ENCODE results near the gene AUNIP. TPM values are rescaled to one million over a fixed set of nuclear protein-coding genes. Genes with fewer than 3 reads are reported as not detected.

Gene AUNIP
- total RNA-seq, 1 experiment from 2014 or later, result 22.2 TPM

DNA sequence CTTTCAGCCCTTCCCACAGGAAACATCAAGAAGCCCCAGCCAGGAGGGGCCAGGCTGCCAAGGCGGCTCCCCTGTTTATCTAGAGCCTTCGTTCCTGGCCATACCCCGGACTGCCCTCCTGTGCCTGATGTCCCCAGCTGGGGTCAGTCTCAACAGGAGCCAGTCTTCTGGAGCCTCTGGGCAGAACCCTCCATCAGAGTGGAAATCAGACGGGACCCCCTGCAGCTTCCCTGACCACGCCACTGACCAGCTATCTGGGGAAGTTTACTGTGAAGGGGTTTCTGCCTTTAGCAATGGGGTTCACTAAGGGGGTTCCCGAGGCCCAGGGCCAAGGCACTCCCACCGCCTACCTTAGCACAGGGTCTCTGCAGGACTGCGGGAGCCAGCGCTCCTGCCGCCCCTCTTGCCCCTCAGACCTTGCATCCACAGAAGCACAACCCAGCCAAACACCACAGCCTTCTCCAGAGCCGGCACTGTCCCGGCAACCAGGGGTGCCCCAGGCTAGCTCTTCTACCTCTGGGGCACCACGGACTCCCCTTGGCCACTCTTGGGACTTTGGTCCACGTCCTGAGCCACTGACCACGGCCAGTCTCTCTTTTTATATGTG is 43.0 kb downstream of the AUNIP start:
- Histone ChIP-seq H3K4me2 (ENCODE audit: insufficient read depth, insufficient read length, low read length) (no peak overlapping the region), H4K8ac (replicated peaks; ENCODE audit: insufficient read length, low read depth, low read length) (no peak overlapping the region), H3K27me3 (ENCODE audit: insufficient read depth, low read length) (no peaks in the 10 kb centered on the region), H4K5ac (ENCODE audit: insufficient read length, low read depth, low read length) (no peak overlapping the region), H3K18ac (ENCODE audit: insufficient read length, low read depth, low read length) (no peak overlapping the region), H2BK120ac (ENCODE audit: low read depth, low read length, poor library complexity, severe bottlenecking) (no peak overlapping the region), H3K79me2 (ENCODE audit: insufficient read depth, low read length) (no peaks in the 10 kb centered on the region), H3K4ac (ENCODE audit: low read depth, low read length) (no peak overlapping the region), H3K9me3 (ENCODE audit: control insufficient read depth, low read depth, low read length) (no peaks in the 10 kb centered on the region), H2BK5ac (ENCODE audit: insufficient read length, low read length) (no peak overlapping the region), H3K9ac (ENCODE audit: extremely low read depth, insufficient read length, low read length) (no peak overlapping the region), H3K79me1 (ENCODE audit: insufficient read depth, low read depth, low read length, poor library complexity, severe bottlenecking) (no peaks in the 10 kb centered on the region), H2AK5ac (ENCODE audit: insufficient read length, low read length) (no peak overlapping the region), H4K20me1 (ENCODE audit: control insufficient read depth, insufficient read depth, insufficient read length) (peaks cover 3% of the 10 kb centered on the region), H3K56ac (ENCODE audit: insufficient read length, low read depth, low read length) (no peak overlapping the region), H2AFZ (ENCODE audit: low read length) (no peak overlapping the region), H4K91ac (ENCODE audit: insufficient read length, low read depth, low read length) (no peak overlapping the region), H2BK15ac (ENCODE audit: low read depth, low read length) (no peak overlapping the region), H3K14ac (ENCODE audit: insufficient read depth, low read length) (no peak overlapping the region), H2BK12ac (ENCODE audit: insufficient read length, low read depth, low read length) (no peak overlapping the region), H3K23me2 (ENCODE audit: insufficient read length, low read depth, low read length, poor library complexity, severe bottlenecking) (peaks cover 11% of the 10 kb centered on the region), H3K4me1 (ENCODE audit: insufficient read depth, low read length) (peaks cover 3% of the 10 kb centered on the region; the same call in 1 of the 2 replicates), H2BK20ac (ENCODE audit: low read depth, low read length, poor library complexity, severe bottlenecking) (no peak overlapping the region), H3T11ph (ENCODE audit: low read length) (no peak overlapping the region), H3K27ac (ENCODE audit: insufficient read length, low read depth, low read length) (no peak overlapping the region), H3K23ac (ENCODE audit: insufficient read length, low read depth, low read length) (no peak overlapping the region)
- Mint-ChIP-seq H3K27me3 (ENCODE audit: low read depth) (peaks cover 7% of the 10 kb centered on the region), H3K9me3 (no peaks in the 10 kb centered on the region), H3K36me3 (ENCODE audit: insufficient read depth in 1 of 3, low read depth in 3 of 3) (peaks cover 8 to 36% (median 35%) of the 10 kb centered on the region in 3 experiments; a peak in 6 of 7 replicates), H3K27ac (no peak overlapping the region), H3K4me1 (peaks cover 25 to 28% of the 10 kb centered on the region in 2 experiments), H3K4me3 (no peak overlapping the region)
- WGBS (ENCODE audit: extremely low coverage, insufficient read length, low lambda C conversion rate), result no CpG with 5 or more reads among the region's 15 CpGs
- TF ChIP-seq, protein P1, sequence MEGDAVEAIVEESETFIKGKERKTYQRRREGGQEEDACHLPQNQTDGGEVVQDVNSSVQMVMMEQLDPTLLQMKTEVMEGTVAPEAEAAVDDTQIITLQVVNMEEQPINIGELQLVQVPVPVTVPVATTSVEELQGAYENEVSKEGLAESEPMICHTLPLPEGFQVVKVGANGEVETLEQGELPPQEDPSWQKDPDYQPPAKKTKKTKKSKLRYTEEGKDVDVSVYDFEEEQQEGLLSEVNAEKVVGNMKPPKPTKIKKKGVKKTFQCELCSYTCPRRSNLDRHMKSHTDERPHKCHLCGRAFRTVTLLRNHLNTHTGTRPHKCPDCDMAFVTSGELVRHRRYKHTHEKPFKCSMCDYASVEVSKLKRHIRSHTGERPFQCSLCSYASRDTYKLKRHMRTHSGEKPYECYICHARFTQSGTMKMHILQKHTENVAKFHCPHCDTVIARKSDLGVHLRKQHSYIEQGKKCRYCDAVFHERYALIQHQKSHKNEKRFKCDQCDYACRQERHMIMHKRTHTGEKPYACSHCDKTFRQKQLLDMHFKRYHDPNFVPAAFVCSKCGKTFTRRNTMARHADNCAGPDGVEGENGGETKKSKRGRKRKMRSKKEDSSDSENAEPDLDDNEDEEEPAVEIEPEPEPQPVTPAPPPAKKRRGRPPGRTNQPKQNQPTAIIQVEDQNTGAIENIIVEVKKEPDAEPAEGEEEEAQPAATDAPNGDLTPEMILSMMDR (conservative IDR thresholded peaks at IDR 0.05), result no peak
- DNase-seq, result no peak

Measured in H9 (cell line).